ENCODE measurements around the gene ZACN. TPM values are rescaled to one million over a fixed set of nuclear protein-coding genes. Genes with fewer than 3 reads are reported as not detected.

Gene ZACN
- total RNA-seq, 2 experiments from 2014 or later, result 2.3 to 3.0 TPM

GRCh38 chr17:76123749-76124581, 45.0 kb downstream of the ZACN start:
- no peak for TF ChIP-seq CTCF (IDR thresholded peaks at IDR 0.05)
- POLR2A ChIA-PET, result interaction anchor here (1.2 to 7.8 kb wide), 3 partner anchors 58 to 156 kb away, joined by 3 to 83 read pairs (median 3); no protein-coding TSS in a partner anchor
- Mint-ChIP-seq H3K27ac (peak overlapping the region; percentile 35), H3K4me3 (no peak overlapping the region), H3K9me3 (no peaks in the 10 kb centered on the region), H3K4me1 (ENCODE audit: low read depth) (peaks cover 24% of the 10 kb centered on the region), H3K36me3 (ENCODE audit: low read depth) (no peaks in the 10 kb centered on the region), H3K27me3 (no peaks in the 10 kb centered on the region)
- ATAC-seq (no peak), DNase-seq (no peak)
- intact Hi-C loops (cut with micrococcal nuclease), result loop anchor here (5.0 kb wide), 1 partner anchor 58 kb away; no protein-coding TSS in a partner anchor
- CTCF ChIA-PET, result interaction anchor here (0.9 to 13.9 kb wide), 10 partner anchors 52 to 274 kb away, joined by 3 to 236 read pairs (median 6); no protein-coding TSS in a partner anchor

GRCh38 chr17:76124582-76125390, 45.8 kb downstream of the ZACN start:
- peaks cover 24% of the 10 kb centered on the region for H3K4me1 Mint-ChIP-seq (ENCODE audit: low read depth)
- ATAC-seq (no peak), DNase-seq (peak; percentile 51)
- H3K4me3 Mint-ChIP-seq, result no peak overlapping the region
- ChIA-PET POLR2A (interaction anchor here (1.7 to 7.8 kb wide), 2 partner anchors 55 to 147 kb away, joined by 4 to 83 read pairs; no protein-coding TSS in a partner anchor), CTCF (interaction anchor here (0.9 to 13.9 kb wide), 15 partner anchors 10 to 156 kb away, joined by 3 to 236 read pairs (median 5); partner anchors contain the start of gene UBALD2)
- H3K27ac Mint-ChIP-seq, result no peak overlapping the region
- no peaks in the 10 kb centered on the region for H3K36me3 Mint-ChIP-seq (ENCODE audit: low read depth)
- TF ChIP-seq CTCF (IDR thresholded peaks at IDR 0.05), result peak; percentile 58
- H3K27me3 Mint-ChIP-seq, result no peaks in the 10 kb centered on the region
- no peaks in the 10 kb centered on the region for H3K9me3 Mint-ChIP-seq
- intact Hi-C loops (cut with micrococcal nuclease), result loop anchor here (5.0 kb wide), 1 partner anchor 58 kb away; no protein-coding TSS in a partner anchor

GRCh38 chr17:76125391-76125675, 46.4 kb downstream of the ZACN start:
- Mint-ChIP-seq H3K36me3 (ENCODE audit: low read depth) (no peaks in the 10 kb centered on the region), H3K27ac (no peak overlapping the region), H3K27me3 (no peaks in the 10 kb centered on the region), H3K4me1 (ENCODE audit: low read depth) (peaks cover 24% of the 10 kb centered on the region), H3K4me3 (no peak overlapping the region), H3K9me3 (no peaks in the 10 kb centered on the region)
- intact Hi-C loops (cut with micrococcal nuclease), result no loop called here
- no peak for DNase-seq
- no peak for ATAC-seq
- ChIA-PET POLR2A (interaction anchor here (1.6 to 7.8 kb wide), 4 partner anchors 55 to 149 kb away, joined by 4 to 83 read pairs (median 10); no protein-coding TSS in a partner anchor), CTCF (interaction anchor here (0.9 to 13.9 kb wide), 13 partner anchors 9 to 273 kb away, joined by 3 to 236 read pairs (median 5); partner anchors contain the start of gene UBALD2)
- peak; percentile 13 for TF ChIP-seq CTCF (IDR thresholded peaks at IDR 0.05)

- CTCF ChIA-PET, result interaction anchor here (1.2 to 13.9 kb wide), 11 partner anchors 11 to 272 kb away, joined by 3 to 236 read pairs (median 7); no protein-coding TSS in a partner anchor
- intact Hi-C loops (cut with micrococcal nuclease), result no loop called here
- no peak for TF ChIP-seq CTCF (IDR thresholded peaks at IDR 0.05)
- DNase-seq, result no peak
- Mint-ChIP-seq H3K9me3 (no peaks in the 10 kb centered on the region), H3K27ac (no peak overlapping the region), H3K36me3 (ENCODE audit: low read depth) (no peaks in the 10 kb centered on the region), H3K4me3 (no peak overlapping the region), H3K4me1 (ENCODE audit: low read depth) (peaks cover 24% of the 10 kb centered on the region), H3K27me3 (no peaks in the 10 kb centered on the region)
- no peak for ATAC-seq
- POLR2A ChIA-PET, result interaction anchor here (0.8 to 2.9 kb wide), 8 partner anchors 29 to 155 kb away, joined by 3 to 13 read pairs (median 4); no protein-coding TSS in a partner anchor
These were observed 46.9 kb downstream of the ZACN start for GRCh38 chr17:76125922-76126321.
